Neural cell (in vitro differentiated cells): ENCODE measurements around the gene ZNF500.

ENCODE experiments used
- EZH2 ChIP-seq: fragments of 200-600, 300-800 bp; shearing (Covaris generic), sonication (generic); IDR thresholded peaks from 2 replicates; pipeline ENCODE4 v1.6.1; 2014; ENCODE audit warnings: antibody characterized with exemption, low read length, borderline replicate concordance, mild to moderate bottlenecking; ENCODE audit not compliant: insufficient read depth, poor library complexity, severe bottlenecking
- POLR2AphosphoS5 ChIP-seq: IDR thresholded peaks from 2 replicates; pipeline ENCODE4 v1.6.1; 2012
- SMC3 ChIP-seq: fragments of 450-650 bp; conservative IDR thresholded peaks from 2 replicates; pipeline ENCODE4 v1.6.1; 2014; ENCODE audit warnings: antibody characterized with exemption, mild to moderate bottlenecking, moderate library complexity; ENCODE audit not compliant: poor library complexity
- TF ChIP-seq, protein P1 (sequence below): fragments of 450-650 bp; IDR thresholded peaks from 2 replicates; pipeline ENCODE4 v1.5.1; 2014; ENCODE audit warnings: antibody characterized with exemption, mild to moderate bottlenecking, moderate library complexity; ENCODE audit not compliant: poor library complexity, severe bottlenecking

DNA sequence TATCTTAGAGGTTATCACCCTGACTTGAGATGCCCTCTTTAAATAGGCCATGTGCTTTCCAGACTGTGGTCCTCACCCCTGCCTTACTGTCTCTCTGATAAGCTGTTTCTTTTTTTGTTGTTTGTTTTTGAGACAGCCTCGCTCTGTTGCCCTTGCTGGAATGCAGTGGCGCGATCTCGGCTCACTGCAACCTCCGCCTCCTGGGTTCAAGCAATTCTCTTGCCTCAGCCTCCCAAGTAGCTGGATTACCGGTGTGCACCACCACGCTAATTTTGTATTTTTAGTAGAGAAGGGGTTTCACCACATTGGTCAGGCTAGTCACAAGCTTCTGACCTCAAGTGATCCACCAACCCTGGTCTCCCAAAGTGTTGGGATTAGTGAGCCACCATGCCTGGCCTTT is 21.9 kb upstream of the ZNF500 start:
- TF ChIP-seq, protein P1, sequence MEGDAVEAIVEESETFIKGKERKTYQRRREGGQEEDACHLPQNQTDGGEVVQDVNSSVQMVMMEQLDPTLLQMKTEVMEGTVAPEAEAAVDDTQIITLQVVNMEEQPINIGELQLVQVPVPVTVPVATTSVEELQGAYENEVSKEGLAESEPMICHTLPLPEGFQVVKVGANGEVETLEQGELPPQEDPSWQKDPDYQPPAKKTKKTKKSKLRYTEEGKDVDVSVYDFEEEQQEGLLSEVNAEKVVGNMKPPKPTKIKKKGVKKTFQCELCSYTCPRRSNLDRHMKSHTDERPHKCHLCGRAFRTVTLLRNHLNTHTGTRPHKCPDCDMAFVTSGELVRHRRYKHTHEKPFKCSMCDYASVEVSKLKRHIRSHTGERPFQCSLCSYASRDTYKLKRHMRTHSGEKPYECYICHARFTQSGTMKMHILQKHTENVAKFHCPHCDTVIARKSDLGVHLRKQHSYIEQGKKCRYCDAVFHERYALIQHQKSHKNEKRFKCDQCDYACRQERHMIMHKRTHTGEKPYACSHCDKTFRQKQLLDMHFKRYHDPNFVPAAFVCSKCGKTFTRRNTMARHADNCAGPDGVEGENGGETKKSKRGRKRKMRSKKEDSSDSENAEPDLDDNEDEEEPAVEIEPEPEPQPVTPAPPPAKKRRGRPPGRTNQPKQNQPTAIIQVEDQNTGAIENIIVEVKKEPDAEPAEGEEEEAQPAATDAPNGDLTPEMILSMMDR = no peak
- TF ChIP-seq SMC3 (no peak), EZH2 (no peak), POLR2AphosphoS5 (no peak)
